SK-N-MC (cell line): ENCODE measurements around the gene FNTB.

ENCODE experiments used
- EZH2 ChIP-seq: fragments of 200-600 bp; sonication (generic); IDR thresholded peaks from one replicate; pipeline ENCODE4 v1.6.1; 2017; ENCODE audit warnings: antibody characterized with exemption
- FOXP2 ChIP-seq: optimal IDR thresholded peaks from 2 replicates; pipeline ENCODE3; 2011; ENCODE audit warnings: mild to moderate bottlenecking, moderate library complexity; ENCODE audit not compliant: insufficient read depth; ENCODE audit errors: extremely low read length, control extremely low read depth
- POLR2AphosphoS5 ChIP-seq: IDR thresholded peaks from 2 replicates; pipeline ENCODE4 v1.6.1; 2012; ENCODE audit warnings: mild to moderate bottlenecking, low read depth, low read length, borderline replicate concordance

GRCh38 chr14:64966976-64967375 lies 19.7 kb upstream of the FNTB start:
- no peak for TF ChIP-seq FOXP2
- no peak for TF ChIP-seq EZH2
- no peak for TF ChIP-seq POLR2AphosphoS5
